GM10266 (cell line): ENCODE data around the gene HNRNPU.

Experiments used
- DNase-seq: peaks from one replicate; pipeline ENCODE4 v3.0.0; 2012; ENCODE audit errors: extremely low spot score
- TF ChIP-seq, protein P1 (sequence below): IDR thresholded peaks from 2 replicates; pipeline ENCODE4 v1.5.1; 2012; ENCODE audit warnings: mild to moderate bottlenecking, low read depth; ENCODE audit not compliant: control insufficient read depth, insufficient read depth; ENCODE audit errors: missing control alignments

The HNRNPU gene

DNA sequence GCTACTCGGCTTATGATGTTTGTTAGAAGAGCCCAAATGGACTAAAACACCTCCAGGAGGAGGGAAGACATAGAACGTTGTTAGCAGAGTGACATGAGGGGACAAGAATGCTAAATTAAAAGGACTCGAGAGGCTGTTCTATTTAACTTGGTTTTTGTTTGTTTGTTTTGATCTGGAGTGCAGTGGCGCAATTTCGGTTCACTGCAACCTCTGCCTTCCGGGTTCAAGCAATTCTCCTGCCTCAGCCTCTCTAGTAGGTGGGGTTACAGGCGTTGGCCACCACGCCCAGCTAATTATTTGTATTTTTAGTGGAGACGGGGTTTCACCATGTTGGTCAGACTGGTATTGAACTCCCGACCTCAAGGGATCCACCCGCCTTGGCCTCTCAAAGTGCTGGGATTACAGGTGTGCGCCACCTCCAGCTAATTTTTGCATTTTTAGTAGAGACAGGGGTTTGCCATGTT is 5.1 kb upstream of the HNRNPU start:
- DNase-seq, result no peak
- TF ChIP-seq, protein P1, sequence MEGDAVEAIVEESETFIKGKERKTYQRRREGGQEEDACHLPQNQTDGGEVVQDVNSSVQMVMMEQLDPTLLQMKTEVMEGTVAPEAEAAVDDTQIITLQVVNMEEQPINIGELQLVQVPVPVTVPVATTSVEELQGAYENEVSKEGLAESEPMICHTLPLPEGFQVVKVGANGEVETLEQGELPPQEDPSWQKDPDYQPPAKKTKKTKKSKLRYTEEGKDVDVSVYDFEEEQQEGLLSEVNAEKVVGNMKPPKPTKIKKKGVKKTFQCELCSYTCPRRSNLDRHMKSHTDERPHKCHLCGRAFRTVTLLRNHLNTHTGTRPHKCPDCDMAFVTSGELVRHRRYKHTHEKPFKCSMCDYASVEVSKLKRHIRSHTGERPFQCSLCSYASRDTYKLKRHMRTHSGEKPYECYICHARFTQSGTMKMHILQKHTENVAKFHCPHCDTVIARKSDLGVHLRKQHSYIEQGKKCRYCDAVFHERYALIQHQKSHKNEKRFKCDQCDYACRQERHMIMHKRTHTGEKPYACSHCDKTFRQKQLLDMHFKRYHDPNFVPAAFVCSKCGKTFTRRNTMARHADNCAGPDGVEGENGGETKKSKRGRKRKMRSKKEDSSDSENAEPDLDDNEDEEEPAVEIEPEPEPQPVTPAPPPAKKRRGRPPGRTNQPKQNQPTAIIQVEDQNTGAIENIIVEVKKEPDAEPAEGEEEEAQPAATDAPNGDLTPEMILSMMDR, result no peak

DNA sequence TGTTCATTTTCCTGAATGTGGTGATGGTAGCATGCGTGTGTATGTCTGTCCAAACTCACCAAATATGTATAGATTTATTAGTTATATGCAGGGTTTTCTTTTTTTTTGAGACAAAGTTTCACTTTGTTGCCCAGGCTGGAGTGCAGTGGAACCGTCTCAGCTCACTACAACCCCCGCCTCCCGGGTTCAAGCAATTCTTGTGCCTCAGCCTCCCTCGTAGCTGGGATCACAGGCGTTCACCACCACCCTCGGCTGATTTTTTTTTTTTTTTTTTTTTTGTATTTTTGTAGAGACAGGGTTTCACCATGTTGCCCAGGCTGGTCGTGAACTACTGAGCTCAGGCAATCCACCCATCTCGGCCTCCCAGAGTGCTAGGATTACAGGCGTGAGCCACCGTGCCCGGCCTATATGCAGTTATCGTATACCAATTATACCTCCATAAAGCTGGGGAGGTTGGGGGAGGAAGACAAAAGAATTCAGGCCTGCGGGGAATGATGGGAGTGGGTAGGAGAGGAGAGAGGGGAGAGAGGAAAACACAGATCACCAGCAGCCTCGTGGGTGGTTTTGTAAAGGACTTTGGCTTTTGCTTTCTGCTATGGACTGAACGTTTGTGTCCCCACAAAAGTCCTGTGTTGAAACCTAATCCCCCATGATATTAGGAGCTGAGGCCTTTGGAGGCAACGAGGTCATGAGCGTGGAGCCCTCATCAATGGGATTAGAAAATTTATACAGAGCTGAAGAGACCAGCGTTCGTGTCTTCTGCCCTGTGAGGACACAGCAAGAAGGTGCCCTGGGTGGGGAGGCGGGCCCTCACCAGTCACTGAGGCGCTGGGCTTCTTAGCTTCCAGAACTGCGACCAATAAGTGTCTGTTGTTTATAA is 4.4 kb upstream of the HNRNPU start:
- TF ChIP-seq, protein P1, result no peak
- no peak for DNase-seq

DNA sequence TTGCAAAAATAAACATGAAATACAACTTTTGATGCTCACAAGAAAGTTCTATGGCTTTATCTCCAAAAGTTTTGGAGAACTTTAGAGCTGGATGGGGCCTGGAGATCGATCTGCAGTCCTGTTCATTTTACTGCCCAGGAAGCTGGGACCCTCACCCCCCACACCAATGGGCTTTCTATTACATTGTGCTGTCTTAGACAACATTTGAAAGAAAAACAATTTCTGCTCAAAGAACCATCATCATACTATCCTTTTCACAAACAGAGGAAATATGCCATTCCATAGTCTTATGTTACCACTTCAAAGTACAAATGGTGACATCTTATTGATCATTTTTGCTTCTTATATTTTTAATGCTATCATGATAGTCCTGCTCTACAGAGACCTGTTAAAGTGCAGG is 2.0 kb upstream of the HNRNPU start:
- TF ChIP-seq, protein P1, result no peak

DNA sequence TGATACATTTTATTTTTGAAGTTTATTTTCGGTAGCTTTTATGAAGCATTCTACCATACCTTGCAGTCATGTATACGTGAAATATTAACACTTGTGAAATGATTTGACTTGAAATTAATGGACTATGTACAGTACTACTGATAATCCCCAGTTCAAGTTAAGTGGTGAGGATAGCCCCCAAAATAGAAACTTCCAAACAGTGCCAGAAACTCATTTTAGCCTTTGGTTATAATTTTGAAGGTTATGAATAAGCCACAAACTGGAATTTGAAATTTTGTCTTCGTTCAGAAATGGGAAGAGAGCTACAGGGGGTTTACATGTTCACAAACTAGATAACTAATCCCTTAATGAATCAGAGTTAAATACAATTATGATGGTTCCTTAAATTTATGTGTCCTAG is 1.5 kb upstream of the HNRNPU start:
- no peak for DNase-seq
- TF ChIP-seq, protein P1, result no peak

More for the DNA sequence above, 2.0 kb upstream of the HNRNPU start:
- DNase-seq, result no peak

DNA sequence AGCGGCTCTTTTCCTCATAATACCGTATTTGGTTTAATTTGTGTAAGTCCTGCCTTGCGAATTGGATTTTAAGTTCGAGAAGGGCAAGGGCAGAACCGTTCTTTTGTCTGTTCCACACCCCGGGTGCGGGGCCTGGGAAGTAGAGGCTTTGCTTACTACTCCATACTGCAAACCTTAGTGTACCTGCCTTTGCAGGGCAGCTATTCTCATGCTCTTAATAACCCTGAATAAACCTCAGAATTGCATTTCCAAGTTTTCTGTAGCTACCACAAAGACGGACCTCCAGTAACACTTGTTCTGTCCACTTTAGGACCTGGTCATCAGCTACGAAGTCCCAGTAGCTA is 657 bp upstream of the HNRNPU start:
- no peak for DNase-seq
- TF ChIP-seq, protein P1, result no peak

DNA sequence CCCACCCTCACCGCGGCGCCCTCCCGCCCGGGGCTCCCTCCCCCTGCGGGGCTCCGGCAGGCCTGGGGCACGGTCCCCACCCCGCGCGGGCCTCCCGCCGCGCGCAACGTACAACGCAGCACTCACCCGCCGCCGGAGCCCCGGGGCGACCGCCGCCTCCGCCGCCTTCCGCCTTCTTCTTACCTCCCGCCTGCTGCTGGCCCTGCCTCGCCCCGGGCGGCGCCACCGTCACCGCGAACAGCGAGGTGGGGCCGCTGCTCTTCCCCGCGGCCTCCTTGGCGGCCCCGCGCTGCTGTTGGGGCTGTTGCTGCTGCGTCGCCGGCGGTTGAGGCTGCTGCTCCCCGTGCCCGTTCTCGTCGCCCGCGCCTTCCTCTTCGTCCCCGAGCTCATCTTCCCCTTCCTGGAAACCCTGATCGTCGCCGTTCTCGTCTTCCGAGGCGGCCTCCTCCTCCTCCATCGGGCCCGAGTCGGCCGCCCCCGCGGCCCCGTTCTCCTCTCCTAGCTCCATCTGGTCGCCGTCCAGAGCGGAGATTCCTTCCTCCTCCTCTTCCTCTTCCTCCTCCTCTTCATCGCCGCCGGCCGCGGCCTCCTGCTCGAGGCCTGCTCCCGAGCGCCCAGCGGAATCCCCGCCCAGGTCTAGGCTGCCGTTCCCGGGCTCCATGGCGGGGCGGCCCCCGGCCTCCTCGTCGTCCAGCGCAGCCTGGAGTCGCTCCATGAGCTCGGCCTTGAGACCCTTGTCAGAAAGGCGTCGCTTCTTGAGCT is 671 bp downstream of the HNRNPU start:
- TF ChIP-seq, protein P1, result no peak
- peak; percentile 12 for DNase-seq
